Kidney epithelial cell (primary cell): ENCODE measurements around the gene NXPE3. TPM values are rescaled to one million over a fixed set of nuclear protein-coding genes. Genes with fewer than 3 reads are reported as not detected.
A peak's percentile ranks its signal among the peaks of the same experiment; 100 is the strongest.

Experiments
- DNase-seq: peaks from one replicate; pipeline ENCODE4 v3.0.0-alpha.2; 2010; ENCODE audit warnings: low read depth
- H3K27me3 ChIP-seq: 2 replicates; pipeline ENCODE4 v1.6.0; 2011; ENCODE audit warnings: low read length; ENCODE audit not compliant: control insufficient read depth, insufficient read depth
- H3K36me3 ChIP-seq: 2 replicates; pipeline ENCODE4 v1.5.1; 2011; ENCODE audit warnings: low read length; ENCODE audit not compliant: control insufficient read depth, insufficient read depth
- H3K4me3 ChIP-seq: 2 replicates; pipeline ENCODE4 v1.5.1; 2011; ENCODE audit warnings: low read depth, mild to moderate bottlenecking, control low read depth, low read length
- total RNA-seq: library from RNA; depleted of rRNA; stranded (reverse); fragments of >200 nt; gene quantifications from 2 replicates; pipeline ENCODE4 v1.2.3, GENCODE V29; 2015
- TF ChIP-seq, protein P1 (sequence below): IDR thresholded peaks from 2 replicates; pipeline ENCODE4 v1.5.1; 2011; ENCODE audit warnings: mild to moderate bottlenecking, moderate library complexity, low read length, control low read depth, inconsistent platforms; ENCODE audit not compliant: insufficient read depth, poor library complexity, severe bottlenecking

The NXPE3 gene
- total RNA-seq, 1 donor from 2014 or later, result 13.6 TPM

DNA sequence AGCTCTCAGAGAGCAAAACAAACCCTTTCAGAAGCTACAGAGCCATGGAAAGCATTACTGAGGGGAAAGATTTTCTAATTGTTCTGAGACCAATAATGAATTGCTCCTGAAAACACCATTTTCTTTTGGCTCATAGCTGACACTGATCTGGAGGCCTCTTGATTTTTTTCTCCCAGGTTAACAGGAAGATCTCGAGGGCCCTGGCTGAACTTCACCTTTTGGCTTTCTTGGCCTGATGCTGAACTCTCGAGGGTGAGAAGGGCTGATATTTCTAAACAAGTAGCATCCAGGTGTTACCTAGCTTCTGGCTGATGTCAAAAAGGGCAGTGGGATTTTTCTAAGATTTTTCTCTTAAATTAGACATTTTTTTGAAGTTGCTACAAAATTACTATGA is 50.4 kb downstream of the NXPE3 start:
- peak overlapping the region; percentile 62 for H3K4me3 ChIP-seq
- no peaks in the 10 kb centered on the region for H3K27me3 ChIP-seq
- DNase-seq, result no peak
- no peaks in the 10 kb centered on the region for H3K36me3 ChIP-seq
- TF ChIP-seq, protein P1, sequence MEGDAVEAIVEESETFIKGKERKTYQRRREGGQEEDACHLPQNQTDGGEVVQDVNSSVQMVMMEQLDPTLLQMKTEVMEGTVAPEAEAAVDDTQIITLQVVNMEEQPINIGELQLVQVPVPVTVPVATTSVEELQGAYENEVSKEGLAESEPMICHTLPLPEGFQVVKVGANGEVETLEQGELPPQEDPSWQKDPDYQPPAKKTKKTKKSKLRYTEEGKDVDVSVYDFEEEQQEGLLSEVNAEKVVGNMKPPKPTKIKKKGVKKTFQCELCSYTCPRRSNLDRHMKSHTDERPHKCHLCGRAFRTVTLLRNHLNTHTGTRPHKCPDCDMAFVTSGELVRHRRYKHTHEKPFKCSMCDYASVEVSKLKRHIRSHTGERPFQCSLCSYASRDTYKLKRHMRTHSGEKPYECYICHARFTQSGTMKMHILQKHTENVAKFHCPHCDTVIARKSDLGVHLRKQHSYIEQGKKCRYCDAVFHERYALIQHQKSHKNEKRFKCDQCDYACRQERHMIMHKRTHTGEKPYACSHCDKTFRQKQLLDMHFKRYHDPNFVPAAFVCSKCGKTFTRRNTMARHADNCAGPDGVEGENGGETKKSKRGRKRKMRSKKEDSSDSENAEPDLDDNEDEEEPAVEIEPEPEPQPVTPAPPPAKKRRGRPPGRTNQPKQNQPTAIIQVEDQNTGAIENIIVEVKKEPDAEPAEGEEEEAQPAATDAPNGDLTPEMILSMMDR, result no peak

DNA sequence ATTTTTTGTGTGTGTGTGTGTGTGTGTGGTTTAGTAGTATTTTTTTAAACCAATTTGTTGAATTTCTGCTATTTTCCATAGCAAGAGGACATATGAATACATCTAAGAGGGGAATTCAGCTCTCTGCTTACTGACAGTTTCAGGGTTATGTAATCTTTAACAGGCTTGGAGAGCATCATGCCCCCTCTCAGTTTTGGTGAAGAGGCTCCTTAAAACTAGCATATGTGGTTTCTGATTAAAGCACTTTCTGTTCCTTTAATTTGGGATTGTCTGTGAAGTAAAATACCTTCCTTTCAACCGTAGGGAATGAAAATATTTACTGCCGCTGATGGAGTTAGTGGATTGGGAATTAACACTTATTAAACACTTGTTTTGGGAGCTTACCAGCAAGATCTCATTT is 50.9 kb downstream of the NXPE3 start:
- no peak for DNase-seq
- Histone ChIP-seq H3K27me3 (no peaks in the 10 kb centered on the region), H3K36me3 (no peaks in the 10 kb centered on the region), H3K4me3 (peak overlapping the region; percentile 17)
- TF ChIP-seq, protein P1, result no peak

DNA sequence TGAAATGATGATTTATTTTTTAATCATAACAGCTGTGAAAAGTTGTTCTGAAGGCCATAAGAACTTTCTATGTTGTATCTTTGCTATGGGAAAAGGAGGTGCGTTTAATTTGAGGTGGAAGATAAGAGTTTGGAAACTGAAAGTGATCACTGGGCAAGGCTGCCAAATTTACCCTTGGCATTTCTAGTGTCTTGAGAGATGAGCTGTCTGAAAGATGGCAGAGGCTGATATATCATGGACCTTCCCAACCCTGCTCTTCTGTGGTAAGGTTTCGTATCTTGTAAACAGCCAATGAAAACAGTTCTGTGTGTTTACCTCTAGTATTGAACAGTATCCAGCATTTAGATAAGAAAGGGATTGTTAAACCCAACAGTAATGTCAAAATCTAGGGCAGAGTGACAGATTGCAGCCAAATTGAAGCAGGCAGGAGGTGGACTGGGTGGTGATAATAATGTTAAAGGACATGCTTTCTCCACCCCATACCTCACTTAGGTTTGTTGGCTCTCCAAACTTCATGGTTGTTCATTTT is 54.5 kb downstream of the NXPE3 start:
- no peaks in the 10 kb centered on the region for H3K36me3 ChIP-seq
- no peak for DNase-seq
- H3K27me3 ChIP-seq, result no peaks in the 10 kb centered on the region
- no peak overlapping the region for H3K4me3 ChIP-seq
- TF ChIP-seq, protein P1, result no peak

DNA sequence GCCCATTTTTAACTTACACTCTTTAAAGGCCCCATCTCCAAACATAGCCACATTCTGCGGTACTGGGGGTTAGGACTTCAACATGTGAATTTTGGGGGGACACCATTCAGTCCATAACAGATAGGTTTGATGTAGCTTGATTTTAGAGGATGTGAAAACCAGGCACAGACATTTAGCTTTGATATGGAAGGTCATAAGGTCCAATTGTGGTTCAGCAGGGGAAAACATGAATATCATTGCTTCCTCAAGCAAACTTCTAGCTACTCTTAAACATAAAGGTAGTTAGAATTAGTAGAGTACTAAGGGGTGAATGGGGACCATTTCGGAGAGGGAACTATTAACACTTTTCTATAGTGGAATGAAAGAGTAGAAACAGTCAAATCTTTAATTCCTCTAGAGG is 56.7 kb downstream of the NXPE3 start:
- no peaks in the 10 kb centered on the region for H3K27me3 ChIP-seq
- TF ChIP-seq, protein P1, result no peak
- H3K36me3 ChIP-seq, result no peaks in the 10 kb centered on the region
- no peak overlapping the region for H3K4me3 ChIP-seq
- DNase-seq, result no peak

DNA sequence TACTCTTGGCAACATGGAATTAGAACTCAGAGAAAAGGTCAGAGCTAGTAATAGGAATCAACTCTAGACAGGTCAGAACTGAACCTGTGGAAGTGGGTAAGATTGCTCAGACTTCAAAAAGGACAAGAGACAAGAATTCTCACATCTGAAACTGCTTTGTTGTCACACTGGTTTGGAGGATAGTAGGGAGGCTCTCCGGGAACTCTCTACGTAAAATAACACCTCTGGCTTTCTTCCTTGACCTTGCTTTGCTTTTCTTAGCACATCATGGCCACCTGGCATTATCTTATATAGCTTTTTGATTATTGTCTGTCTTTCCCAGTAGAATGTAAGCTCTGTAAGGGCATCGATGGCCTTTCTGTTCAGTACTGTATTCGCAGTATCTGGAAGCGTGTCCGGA is 57.1 kb downstream of the NXPE3 start:
- no peak for DNase-seq
- H3K36me3 ChIP-seq, result no peaks in the 10 kb centered on the region
- H3K27me3 ChIP-seq, result no peaks in the 10 kb centered on the region
- TF ChIP-seq, protein P1, result no peak
- H3K4me3 ChIP-seq, result no peak overlapping the region
